ENCODE measurements around the gene DSTN.

DSTN gene

DNA sequence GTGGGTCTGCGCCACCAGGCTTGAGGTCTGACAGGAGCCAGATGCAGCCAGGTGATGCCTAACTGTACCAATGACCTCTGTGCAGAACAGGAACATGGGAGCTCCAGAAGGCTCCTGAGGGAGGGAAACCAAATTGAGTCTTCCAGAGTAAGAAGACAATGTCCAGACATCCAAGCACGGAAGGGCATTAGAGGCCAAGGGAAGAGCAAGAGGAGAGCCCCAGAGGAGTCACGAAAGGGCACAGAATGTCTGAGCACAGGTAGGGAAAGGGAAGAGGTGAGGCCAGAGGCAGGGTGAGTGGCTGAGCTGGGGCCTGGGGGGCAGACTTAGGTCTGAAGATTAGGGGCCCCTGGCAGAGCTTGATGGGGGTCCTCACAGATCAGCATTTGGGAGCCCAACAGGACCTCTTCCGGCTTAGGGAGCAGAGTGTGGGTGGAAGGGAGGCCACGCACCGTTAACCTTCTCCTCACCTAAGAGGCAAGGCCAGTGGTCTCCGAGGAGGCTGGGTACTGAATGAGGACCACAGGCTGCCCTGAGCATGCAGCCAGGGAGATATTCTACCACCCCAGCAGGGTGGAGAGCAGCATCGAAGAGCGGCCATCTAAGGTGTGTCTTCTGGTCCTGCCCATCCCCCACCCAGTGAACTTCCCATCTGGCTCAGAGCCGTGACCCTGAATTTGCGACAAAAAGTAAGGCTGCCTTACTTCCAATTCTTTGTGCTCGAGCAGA lies 70.4 kb downstream of the DSTN start:
- FAIRE-seq, result no peak

DNA sequence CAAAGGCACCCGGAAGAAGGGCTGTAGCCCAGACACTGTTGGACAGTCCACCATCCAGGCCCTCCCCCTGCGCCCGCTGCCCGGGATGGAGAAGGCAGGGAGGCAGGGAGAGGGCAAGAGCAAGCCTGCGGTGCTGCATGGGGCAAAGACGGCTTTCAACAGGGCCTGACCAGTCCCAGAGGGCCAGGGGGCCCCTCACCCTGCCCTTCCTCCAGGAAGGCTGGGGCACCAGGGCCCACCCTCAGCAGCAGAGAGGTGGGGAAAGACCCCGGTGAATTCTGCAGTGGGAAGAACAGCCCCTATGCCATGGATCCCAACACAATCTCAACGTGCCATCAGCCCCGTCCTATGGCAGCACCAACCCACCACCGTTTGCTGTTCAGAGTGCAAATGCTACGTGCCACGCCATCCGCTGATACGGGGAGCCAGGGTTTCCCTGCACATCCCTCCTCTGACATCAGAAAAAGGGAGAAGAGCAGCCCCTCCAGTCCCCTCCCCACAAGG lies 71.1 kb downstream of the DSTN start:
- no peak for FAIRE-seq

DNA sequence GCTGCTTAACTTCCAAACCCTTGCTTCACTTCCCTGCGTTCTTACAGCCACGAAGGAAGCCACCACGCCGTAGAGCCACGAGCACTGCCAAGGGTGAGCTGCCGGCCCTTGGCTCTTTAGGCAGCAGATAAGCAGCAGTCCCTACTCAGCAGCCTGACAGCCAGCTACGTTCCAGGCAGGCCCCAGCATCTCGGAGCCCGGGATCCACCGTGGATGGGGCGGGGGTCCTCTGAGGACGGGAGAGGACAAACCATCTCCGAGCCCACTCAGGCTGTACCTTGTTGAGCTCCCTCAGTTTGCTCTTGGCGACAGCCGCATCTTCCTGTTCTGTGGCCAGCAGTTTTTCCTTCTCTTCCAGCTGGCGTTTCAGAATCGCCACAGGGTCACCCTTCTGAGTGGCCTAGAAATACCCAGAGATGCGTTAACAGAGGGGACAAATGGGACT lies 71.7 kb downstream of the DSTN start:
- no peak for FAIRE-seq

DNA sequence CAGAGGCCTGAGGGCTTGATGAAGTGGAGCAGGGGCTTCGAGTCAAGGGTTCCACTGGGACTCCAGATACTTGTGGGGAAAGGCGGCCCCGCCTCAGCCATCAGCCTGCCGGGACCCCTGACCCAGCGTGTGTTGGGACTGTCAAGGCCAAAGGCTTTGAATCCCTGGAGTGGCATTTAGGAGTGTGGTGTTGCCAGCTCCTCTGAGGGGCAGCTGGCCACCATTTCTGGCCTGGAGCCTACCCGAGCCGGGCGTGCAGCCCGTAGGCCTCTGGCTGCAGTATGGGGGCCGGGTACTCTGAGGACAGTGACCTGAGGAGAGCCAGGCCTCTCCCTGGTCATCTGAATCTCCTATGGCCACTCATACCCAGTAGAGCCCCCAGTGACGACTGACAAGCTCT lies 72.1 kb downstream of the DSTN start:
- FAIRE-seq, result no peak

DNA sequence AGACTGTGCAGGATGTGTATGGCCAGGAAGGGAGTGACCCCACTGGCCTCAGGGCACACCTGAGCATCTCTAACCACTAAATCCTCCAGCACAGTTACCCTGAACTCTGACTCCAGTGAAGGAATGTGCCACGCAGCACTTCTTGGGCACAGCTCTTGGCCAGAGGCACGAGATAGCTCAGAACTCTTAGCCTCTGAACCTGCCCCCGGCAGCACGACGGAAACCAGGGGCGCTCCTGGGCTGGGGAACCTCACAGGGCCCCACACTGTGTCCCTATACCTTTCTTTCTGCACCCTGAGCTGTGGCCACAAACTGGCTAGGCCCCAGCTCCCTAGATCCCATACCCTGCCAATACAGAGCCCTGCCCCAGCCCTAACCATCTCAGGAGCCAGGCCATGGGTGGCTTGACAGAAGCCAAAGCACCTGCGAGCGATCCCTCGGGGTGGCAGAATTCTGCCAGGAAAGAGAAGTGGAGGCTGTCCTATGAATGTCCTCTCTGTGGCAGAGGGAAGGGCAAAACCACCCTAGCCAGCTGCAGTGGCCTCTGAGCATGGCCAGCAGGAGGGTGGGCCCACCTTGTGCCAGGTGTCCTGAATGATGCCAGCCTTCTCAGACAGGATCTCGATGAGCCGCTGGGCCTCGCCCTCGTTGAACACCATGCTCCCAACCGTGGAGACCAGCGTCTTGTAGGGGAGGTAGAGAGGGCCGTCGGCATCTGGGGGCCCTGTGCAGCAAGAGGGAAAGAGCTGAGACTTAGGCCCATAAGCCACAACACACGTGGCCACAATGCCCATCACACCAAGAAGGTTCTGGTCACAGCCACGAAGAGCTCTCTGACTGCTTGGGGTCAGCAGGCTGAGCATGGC lies 72.8 kb downstream of the DSTN start:
- FAIRE-seq, result no peak

DNA sequence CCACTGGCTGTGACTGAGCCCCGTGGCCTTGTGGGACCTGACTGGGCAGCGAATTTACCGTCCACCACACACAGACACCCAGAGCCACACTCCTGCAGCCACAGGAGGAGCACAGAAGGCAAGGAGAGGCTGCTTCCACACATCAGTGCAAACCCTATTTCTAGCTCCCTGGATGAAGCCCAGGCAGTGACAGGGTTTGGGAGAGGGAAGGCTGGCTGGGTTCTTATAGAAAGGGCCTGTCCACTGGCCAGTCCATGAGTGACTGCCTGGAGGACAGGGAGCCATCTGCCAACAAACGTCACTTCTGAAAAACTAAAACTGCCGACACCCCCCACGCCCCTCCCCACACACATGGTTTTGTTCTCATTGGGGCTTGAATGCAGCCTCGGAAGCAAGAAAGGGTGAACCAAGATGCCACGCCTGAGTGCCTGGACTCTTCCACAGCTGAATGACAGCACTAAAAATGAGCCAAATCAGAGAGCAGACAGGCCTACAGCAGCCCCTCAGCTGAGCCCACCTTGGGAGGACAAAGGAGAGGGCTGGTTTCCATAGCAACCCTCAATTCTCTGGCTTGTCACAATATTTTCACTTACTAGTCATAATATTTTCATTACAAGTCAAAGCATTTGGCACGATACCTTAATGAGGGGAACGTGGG lies 73.8 kb downstream of the DSTN start:
- no peak for FAIRE-seq

DNA sequence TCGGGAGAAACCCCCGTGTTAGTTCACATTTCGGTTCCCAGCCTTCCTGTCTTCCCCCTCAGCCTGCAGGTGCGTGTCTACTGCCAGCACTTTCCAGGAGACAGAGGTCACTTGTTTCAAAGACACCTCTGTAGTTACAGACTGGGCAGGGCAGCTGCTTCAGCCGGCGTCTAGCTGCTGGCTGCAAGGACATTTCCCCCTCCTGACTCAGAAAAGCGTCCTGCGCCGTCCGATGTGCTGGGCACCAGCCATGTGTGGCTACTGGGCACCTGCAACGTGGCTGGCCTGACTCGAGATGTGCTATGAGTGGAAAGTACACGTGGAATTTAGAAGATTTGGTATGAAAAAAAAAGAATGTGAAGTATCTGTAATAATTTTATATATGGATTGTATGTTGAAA lies 74.6 kb downstream of the DSTN start:
- FAIRE-seq, result peak; percentile 36

DNA sequence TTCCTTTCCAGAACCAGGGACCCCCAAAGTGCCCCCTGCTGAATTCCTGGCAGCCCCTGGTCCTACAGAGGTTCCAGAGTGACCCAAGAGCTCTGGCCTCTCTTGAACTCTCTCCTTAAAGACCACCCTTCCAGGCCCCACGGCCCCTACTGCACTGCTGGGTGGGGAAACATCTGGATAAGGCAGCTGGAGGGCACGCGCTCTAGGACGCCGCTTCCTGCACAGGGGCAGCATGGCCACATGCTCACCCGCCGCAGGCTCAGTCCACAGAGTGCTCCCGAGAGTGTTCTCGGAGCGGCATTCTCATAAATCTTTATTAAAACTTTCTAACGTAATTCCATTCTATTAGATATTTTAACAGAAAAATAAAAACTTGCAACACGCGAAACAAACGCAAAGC lies 75.1 kb downstream of the DSTN start:
- FAIRE-seq, result no peak

DNA sequence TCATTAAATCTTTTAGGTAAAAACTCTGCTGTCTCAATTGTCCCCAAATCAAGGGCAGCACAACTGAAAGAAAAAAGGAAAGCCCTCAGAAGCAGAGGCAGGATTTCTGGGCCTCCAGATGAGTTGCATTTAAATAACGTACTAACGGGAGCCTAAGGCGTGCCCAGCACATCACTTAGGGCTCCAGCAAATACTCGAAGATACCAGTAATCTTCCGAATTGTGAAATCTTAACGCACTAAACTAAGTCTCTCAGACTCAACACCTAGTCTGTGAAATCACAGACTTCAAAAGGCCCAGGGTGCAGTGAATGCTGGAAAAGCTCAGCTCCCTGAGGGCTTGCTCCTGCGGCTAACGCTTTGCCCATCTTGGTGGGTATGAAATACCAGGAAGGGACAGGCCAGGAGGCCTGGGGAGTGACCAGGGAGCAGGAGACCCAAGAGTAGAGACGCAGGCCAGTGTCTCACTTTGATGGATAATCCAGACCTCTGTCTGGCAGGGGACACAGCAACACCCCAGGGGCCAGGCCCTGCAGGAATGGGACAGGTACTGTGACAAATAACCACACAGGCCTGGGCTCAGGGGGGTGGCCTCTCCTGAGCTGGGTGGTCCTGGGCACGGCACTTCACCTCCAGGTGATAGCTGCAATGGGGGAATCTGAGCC lies 75.8 kb downstream of the DSTN start:
- no peak for FAIRE-seq

DNA sequence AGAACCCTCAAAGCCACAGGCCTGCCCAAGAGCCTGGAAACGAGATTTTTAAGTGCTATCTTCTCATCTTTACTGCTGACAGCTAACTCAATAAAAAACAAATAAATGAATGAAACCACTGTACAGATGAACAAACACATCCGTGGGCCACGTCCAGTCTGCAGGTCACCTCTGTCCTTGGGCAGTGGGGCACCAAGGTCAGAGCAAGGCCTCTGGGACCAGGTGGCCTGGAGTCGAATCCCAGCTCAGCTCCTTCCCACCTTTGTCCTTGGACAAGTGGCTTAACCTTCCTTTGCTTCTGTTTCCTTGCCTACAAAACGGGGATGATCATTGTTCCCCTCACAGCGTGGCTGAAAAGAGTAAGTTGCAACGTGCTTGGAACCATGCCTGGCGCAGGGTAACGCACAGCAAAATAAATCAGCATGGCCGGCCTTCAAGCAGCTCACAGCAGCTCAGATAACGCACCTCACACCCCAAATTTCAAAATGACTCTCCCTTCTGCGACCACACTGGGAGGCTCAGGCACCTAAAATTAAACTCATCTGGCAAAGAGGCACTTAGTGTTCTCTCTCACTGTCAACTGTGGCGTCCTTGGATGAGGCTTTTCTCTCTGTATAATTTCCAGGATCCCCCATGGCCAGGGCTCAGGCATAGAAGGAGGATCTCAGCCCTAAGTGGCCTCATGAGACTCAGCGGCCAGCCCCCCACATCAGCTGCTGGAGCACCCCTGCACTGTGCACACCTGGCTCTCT lies 76.5 kb downstream of the DSTN start:
- no peak for FAIRE-seq

DNA sequence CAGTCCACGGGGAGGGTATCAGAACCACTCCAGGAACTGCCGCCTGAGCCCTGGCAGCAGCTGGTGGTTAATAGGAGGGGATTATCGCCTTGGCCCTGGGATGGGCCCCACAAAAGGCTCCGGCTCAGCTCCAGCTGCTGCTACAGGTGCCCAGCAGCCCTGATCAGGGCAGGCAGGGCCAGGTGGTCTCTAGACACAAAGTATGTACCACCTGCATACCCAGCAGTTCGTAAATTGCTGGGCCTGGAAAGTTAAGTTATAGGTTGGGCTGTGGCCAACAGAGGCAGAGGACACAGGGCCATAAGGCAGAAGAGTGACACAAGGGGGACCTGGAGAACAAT lies 77.1 kb downstream of the DSTN start:
- FAIRE-seq, result no peak

DNA sequence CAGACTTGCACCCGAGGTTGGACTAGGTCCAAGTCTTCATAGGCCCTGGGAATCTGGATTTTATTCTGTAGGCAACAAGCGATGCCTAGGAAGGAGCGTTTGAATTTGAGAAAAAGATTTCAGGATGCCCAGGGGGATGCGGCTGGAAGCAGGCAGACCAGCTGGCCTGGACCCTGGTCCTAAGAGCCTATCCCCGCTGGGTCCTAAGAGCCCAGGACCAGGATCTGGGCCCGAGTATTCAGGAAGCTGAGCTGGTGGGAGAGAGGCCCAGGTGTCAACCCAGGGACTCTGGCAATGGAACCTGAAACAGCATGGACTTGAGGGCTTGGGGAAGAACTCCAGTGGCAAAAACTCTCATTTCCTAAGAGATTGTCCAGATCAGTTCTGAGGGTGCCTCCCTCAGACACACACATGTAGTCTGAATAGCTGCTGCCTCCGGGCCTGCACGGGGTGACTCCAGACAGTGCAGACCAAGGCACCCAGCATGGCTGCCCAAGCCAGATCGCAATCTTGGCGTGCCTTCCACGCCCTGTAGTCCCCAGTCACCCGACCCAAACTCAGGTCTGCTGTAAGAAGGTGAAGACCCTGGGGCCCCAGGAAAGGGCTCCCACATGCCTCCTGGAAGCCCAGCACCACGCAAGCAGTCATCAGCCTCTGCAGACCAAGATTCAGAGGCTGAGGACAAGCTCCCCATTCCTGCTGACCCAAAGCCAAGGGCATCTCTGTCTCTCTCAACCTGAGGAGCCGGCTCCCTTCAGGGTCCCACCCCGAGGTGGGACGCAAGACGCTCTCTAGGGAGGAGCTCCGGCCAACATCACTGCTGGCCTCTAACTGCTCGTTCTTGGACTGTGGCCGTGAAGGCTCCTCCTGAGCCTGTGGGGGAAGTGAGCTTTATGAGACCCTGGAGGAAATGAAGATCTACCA lies 77.8 kb downstream of the DSTN start:
- no peak for FAIRE-seq

DNA sequence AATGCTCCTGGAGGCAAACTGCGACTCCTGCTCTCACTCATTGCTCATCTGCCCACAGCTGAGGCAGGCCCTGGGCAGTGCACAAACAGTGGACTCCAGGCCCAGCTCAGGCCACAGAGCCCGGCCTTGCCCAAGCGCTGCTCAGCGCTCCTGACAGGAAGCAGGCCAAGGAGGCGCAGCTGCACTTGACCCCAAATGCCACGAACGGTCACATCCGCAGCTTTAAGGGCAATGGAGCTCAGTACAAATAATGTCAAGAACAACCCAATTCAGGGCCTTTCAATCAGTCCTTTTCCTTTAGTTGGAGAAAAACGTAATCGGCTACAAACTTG lies 78.4 kb downstream of the DSTN start:
- no peak for FAIRE-seq

DNA sequence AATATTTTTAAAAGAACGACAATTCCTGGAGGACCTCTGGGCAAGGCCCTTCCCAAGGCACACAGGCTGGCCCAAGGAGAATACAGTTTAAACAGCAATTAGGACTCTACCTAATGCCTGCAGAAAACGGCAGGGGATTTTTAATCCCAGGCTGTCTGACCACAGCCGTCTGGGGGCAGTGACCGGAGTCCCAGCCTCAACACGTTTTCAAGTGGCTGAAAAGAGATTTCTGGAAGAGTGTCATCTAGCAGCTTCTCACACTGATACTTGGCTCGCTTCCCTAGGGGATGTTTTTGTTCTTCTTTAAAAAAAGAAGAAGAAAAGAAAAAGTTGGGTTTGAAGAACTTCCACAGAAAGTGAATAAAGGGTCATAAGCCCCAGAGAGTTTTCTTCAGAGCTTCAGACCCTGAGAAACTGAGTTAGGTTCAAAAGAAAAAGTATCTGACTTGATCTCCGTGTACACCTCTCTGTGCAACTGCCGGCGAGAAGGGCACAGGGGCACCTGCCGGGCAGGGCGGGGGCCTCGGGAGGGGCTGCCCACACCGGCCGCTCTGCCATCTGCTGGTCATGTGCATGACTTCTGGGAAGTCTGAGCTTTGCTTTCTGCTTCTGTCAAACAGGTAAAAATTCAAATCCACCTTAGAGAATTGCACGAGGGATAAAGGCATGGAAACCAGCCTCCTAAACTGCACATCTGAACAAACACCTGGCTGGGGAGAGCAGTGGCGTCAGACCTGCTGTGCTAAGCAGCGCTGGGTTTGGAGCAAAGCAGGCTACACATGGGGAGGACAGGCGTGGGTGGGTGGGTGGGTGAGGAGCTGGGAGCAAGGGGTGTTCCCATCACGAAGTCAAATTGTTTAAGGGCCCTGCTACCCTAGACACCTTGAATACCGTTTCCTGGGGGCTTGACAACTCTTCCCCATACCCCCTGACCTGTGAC lies 79.2 kb downstream of the DSTN start:
- no peak for FAIRE-seq

DNA sequence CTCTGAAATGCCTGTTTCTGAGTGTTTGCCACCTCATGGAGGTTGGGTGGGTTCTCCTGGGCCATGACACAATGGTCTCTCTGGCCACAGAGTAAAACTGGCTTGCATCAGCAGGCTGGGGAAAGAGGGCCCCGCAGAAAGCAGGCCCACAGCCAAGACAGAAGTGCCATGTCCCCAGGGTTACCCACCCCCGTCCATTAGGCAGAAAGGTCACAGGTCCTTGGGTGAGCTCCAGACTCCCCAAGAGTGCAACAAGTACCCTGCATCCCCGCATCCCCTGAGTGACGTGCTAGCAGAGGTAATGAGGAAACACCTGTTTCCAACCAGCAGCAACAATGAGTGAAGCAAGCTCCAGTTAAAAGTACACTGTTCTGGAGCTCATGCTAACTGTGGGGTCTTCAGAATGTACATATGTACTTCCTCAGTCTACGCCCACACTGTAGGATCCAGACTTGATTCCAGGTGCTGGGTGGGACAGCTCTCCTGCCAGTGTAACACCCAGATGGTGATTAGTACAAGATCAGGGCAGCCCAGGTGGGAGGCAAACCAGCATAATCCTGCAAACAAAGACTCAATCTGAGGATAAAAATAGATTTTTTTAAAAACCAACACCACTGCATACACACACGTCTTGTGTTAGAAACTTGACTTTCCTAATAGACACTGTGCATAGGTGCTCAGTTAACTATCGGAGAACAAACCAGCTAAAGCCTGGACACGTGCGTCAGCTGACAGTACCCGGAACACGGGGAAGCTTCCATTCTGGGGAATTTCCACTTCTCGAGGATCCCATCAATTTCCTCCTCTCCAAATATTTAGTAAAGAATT lies 80.6 kb downstream of the DSTN start:
- FAIRE-seq, result no peak

DNA sequence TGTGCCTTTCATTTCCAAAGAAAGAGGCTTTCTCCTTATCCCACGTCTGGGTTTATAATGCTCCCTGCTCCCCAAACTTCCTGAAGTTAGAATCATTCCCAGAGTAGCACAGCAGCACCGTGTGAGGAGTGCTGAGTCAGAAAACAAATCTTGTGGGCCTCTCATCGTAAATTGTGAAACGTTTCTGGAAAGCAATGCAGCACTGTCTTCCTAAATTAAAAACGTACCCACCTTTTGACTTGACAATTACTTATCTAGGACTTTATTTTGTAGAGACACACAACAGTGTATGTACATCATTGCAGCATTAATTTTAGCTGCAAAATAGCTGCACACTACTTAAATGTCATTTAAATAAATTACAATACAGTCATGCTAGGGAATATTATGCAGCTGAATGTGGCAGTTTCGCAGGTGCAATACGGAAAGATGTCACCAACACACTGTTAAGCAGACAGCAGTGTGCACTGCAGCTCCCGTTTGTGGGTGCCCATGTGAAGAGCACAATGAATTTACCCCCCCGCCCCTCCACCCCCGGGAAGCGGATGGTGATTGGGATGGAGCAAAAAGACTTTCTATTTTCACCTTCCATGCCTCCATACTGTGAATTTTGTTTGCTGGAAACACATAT lies 81.4 kb downstream of the DSTN start:
- no peak for FAIRE-seq

DNA sequence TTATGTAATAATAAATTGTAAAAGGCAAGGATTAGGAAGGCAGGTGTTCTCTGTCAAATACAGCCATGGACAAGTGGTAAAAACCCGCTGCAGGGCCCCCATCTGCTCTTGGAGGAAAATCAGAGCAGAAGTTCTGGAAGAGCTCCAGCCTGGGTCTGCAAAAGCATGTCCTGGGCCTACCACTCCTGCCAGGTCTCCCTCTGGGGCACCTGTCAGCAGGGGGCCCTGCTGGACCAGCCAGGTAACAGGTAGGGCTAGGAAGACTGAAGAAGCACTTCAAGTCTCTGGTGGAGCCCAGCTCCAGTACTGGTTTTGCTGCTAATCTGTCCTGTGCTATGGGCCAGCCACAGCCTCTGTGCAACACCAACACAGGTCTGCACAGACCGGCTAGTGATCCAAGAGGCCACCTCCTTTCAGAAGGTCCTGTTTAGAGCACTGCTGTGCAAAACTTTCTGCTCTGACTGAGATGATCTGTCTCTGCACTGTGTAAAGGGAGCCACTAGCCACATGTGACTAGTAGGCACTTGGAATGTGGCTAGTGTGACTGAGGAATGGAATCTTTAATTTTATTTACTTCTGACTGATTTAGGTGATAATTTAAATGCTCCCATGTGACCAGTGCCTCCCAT lies 82.0 kb downstream of the DSTN start:
- FAIRE-seq, result no peak

DNA sequence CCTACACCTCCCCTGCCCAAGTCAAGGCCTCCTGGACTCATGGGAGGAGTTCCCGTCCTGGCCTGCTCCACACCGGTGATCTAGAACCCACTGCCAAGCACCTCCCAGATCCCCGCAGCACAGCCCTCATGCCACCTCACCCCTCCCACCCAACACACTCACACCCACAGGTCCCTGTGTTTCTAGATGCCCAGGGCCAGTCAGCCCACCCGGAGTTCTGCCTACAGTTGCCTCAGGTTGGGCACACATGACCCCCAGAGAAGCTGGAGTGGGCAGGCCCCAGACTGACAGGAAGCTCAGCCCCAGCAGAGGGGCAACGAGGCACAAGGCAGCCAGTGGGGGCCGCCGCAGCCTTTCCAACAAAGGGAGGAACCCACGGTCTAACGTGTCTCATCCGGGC lies 82.5 kb downstream of the DSTN start:
- FAIRE-seq, result no peak
